HG02759 (cell line): Measurements from ENCODE around the gene RNF11.
"Not testable (repeated sequence)": the region's sequence is repeated elsewhere in the genome, so short reads cannot be mapped to it uniquely, and the experiment has no call there.

Experiments used
- ATAC-seq: cut with Tn5 transposase; IDR thresholded peaks from one replicate; pipeline ENCODE4 v1.9.1; 2021; ENCODE audit warnings: mild to moderate bottlenecking, moderate library complexity; ENCODE audit not compliant: unreplicated experiment

RNF11 gene

GRCh38 chr1:51227231-51227960 is 8.7 kb upstream of the RNF11 start:
- ATAC-seq: not testable (repeated sequence)

- not testable (repeated sequence) for ATAC-seq
These were observed 7.6 kb upstream of the RNF11 start for GRCh38 chr1:51228471-51228870.

GRCh38 chr1:51230501-51231078 is 5.5 kb upstream of the RNF11 start:
- ATAC-seq: no peak

DNA sequence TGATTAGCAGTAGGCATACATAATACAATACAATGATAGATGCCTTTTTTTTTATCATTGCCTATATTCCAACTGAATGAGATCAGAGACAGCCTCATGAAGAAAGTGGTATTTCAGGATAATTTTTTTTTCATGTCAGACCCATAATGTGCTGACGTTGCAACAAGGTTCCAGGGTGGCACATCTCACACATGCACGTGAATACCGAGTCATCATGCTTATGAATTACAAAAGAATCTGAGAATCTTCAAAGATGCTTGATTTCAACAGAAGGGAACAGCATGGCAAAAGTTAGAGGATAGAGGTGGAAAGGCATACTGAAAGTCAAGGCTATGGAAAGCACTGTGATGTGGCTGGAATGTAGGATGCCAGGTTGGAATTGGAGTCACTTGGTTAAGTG is 5.0 kb upstream of the RNF11 start:
- ATAC-seq: no peak

DNA sequence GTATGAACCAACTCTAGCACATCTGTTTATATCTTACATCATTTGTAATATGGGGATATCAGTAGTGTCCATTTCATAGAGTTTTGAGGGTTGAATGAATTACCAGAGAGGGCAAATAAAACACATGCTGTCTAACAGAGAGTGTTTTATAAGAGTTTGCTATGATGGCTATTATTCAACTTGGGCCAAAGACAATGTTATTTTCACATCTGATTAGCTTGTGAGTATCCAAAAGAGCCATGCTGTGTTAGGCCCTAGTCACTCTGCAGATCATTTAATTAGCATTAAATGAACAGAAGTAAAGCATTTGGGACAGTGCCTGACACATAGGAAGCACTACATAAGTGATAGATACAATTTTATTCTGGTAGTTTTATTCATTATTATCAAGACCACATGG is 4.2 kb upstream of the RNF11 start:
- no peak for ATAC-seq

DNA sequence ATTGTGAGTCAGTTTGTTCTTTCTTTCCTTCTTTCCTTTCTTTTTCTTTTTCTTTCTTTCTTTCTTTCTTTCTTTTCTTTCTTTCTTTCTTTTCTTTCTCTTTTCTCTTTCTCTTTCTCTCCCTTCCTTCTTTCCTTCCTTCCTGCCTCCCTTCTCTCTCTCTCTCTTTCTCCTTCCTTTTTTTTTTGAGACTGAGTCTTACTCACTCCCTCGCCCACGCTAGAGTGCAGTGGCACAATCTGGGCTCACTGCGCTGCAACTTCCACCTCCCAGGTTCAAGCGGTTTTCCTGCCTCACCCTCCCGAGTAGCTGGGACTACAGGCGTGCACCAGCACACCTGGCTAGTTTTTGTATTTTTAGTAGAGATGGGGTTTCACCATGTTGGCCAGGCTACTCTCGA is 1.8 kb upstream of the RNF11 start:
- not testable (repeated sequence) for ATAC-seq

- ATAC-seq: peak; percentile 59
These were observed 1.2 kb upstream of the RNF11 start for GRCh38 chr1:51234721-51235425.

- ATAC-seq: peak; percentile 27
These were observed 668 bp downstream of the RNF11 start for GRCh38 chr1:51236531-51237350.

- no peak for ATAC-seq
These were observed 1.4 kb downstream of the RNF11 start for GRCh38 chr1:51237351-51238033.

DNA sequence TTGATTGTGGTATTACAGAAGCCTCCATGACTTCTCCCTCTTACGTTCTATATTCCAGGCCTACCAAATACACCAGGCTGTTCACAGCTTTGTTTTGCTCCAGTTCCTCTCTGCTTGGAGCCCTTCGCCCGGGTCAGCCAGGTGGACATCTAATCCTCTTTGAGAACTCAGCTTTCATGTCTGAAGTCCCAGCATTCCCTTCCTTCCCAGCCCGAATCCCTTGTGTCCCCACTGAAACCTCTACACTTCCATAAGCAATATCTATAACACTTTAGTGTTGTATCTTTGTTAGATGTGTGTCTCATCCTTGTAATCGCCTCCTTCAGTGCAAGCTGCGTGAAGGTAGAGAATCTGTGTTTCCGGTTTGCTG is 1.9 kb downstream of the RNF11 start:
- no peak for ATAC-seq

DNA sequence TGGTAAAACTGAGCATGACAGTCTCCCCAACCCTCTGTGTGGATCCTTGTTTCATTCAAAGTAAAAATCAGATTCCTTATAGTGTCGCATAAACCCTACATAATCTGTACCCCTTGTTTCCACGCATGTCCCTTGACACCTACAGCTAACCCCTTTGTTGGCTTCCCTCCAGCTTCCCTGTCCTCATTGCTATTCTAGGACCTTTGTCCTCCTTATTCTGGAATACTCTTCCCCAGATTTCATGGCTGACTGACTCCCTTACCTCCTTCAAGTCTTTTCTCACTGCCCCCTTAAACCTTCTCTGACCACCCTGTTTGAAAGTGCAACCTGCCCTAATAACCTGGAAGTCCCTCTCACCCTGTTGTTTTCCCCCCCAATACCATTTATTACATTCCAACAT is 4.0 kb downstream of the RNF11 start:
- no peak for ATAC-seq

DNA sequence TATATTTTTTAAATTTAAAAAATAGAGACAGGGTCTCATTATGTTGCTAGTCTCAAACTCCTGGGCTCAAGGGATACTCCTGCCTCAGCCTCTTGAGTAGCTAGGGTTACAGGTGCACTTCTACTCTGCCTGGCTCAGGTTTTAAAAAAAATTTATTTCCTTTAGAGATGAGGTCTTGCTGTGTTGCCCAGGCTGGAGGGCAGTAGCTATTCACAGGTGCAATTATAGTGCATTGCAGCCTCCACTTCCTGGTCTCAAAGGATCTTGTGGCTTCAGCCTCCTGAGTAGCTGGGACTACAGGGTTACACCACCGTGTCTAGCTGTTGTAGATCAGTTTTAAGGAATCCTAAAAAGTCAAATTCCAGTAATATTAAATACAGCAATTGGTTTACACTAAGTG is 5.0 kb downstream of the RNF11 start:
- ATAC-seq: no peak

GRCh38 chr1:51242546-51242945 is 6.5 kb downstream of the RNF11 start:
- ATAC-seq: no peak

- peak; percentile 74 for ATAC-seq
These were observed 10.9 kb downstream of the RNF11 start for GRCh38 chr1:51247022-51247421.

GRCh38 chr1:51247499-51247898 is 11.4 kb downstream of the RNF11 start:
- no peak for ATAC-seq

GRCh38 chr1:51249445-51249844 is 13.4 kb downstream of the RNF11 start:
- no peak for ATAC-seq

DNA sequence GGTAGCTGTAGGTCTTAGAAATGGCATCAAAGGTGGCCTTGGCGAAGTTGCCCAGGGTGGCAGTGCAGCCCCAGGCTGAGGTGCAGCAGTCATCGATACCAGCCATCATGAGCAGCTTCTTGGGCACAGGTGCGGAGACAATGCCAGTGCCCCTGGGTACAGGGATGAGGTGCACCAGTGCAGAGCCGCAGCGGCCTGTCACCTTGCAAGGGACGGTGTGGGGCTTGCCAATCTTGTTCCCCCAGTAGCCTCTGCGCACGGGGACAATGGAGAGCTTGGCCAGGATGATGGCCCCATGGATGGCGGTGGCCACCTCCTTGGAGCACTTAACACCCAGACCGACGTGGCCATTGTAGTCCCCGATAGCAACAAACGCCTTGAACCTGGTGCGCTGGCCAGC is 14.7 kb downstream of the RNF11 start:
- ATAC-seq: not testable (repeated sequence)

DNA sequence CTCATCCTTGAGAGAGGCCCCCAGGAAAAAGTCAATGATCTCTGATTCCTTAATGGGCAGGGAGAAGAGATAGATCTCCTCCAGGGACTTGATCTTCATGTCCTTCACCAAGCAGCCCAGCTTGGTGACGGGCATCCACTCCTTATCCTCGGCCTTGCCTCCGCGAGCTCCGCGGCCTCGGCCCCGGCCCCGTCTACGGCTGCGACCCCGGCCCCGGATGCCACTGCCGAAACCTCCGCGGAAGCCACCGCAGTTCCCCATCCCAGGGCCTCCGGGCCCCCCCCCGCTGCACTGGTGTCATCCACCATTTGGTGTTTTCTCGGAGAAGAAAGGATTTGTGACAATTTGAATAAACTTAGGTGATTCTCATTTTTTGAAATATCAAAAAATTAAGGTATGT is 15.1 kb downstream of the RNF11 start:
- not testable (repeated sequence) for ATAC-seq

GRCh38 chr1:51252366-51252765 is 16.3 kb downstream of the RNF11 start:
- no peak for ATAC-seq

GRCh38 chr1:51253691-51254090 is 17.6 kb downstream of the RNF11 start:
- no peak for ATAC-seq

- ATAC-seq: no peak
These were observed 19.3 kb downstream of the RNF11 start for GRCh38 chr1:51255331-51255730.
